HG03025 (cell line): ENCODE measurements around the gene RFFL.

ENCODE experiments used
- ATAC-seq: cut with Tn5 transposase; IDR thresholded peaks from one replicate; pipeline ENCODE4 v1.9.1; 2021; ENCODE audit warnings: mild to moderate bottlenecking, moderate library complexity; ENCODE audit not compliant: unreplicated experiment, low FRiP score

Gene RFFL

GRCh38 chr17:35082073-35082657 lies 18.7 kb upstream of the RFFL start:
- ATAC-seq = no peak

GRCh38 chr17:35081638-35082037 lies 18.1 kb upstream of the RFFL start:
- ATAC-seq = no peak

GRCh38 chr17:35080536-35080935 lies 17.0 kb upstream of the RFFL start:
- ATAC-seq = no peak

GRCh38 chr17:35079547-35080423 lies 16.3 kb upstream of the RFFL start:
- ATAC-seq = no peak

DNA sequence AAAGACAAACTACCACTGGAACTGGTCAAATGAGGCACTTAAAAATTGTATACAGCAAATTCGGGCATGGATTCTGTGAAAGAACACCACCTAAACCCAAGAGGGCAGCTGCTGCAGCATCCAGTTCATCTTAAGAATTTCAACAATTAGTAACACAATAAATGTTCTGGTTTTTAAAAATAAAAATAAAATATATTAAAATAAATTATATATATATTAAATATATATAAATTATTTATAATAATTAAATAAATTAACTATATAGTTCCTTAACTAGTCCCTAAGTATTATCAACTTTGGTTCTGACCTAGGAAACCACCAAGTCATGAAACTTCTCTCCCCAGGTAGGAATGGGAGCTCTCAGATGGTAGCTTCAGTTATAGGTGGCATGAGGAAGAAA lies 13.4 kb upstream of the RFFL start:
- no peak for ATAC-seq

DNA sequence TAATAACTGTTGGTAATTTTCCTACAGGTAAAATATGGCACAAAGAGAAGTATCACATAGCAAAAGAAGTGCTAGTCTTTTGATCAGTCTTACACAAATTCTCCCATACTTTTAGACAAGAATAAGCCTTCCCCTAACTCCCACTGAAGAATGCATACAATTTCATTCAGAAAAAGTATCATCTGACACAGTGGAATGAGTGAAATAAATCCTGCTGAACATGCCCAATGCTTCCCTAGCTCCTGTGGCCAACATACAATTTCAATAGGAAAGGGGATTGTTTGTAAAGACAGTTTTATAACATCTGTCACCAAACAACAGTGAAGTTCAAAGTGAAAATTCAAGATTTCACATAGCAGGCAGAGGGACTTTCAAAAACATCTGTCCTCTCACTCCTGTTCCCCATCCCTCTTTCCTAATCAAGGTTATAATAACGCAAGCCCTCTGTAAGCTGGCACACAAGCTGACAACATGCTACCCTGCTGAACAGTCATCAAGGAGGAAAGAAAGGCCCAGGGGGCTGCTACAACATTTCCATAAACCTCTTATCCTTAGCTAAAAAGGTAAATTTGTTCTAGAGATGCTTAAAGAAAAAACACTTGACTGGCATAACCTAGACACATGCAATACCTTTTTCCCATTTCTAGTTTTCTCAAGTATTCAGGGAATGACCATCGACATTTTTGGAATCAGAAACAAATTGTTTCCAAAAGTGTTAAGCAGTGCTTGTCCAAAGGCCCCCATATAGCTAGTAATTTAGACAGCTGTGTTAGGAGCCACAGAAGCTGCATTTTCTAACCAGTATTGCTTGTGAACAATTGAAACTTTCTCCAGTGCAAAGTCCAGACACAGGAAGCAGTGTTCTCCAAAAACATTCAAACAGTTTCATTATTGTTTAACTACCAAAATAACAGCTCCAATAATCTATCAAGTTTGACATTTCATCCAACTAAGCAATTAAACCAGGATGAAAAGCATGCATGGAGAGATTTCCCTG lies 11.5 kb upstream of the RFFL start:
- ATAC-seq = no peak

DNA sequence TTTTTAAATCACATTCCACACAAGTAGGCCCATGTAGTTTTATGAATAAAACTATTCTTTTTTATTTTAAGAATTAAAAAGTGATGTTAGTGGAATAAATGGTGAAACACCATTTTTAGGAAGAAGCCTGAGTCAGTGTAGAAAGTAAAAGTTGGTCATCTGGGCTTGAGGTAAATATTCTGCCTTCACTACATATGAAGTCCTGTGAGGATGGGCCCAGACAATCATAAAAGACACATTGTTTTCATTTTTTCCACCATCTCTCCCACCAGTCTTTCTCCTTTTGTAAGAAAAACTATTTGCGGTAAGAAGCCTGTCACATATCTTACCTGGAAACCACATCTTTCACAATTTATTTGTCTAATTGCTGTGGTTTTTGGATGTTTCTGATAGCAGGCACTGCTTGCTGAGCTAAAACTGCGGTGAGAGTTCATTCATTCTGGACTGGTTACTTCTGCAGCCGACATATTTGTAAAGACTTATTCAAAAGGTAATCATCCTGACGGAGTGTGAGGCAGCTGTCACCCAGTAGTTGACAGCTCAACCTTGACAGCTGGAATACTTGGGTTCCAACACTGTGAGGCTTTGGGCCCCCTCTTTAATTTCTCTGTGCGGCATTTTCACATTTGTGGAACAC lies 10.6 kb upstream of the RFFL start:
- no peak for ATAC-seq

DNA sequence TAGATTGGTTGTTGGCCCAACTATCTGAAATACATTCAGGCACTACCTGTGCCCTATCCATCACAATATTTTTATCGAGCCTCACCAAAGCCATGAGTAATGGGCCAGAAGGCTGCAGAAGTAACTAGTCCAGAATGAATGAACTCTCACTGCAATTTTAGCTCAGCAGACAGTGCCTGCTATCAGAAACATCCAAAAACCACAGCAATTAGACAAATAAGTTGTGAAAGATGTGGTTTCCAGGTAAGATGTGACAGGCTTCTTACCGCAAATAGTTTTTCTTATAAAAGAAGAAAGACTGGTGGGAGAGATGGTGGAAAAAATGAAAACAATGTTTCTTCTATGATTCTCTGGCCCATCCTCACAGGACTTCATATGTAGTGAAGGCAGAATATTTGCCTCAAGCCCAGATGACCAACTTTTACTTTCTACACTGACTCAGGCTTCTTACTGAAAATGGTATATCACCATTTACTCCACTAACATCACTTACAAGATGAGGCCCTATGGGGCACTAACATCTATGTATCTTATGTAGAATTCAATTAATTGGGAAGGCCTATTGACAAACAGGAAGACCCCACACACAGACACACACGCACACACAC lies 9.8 kb upstream of the RFFL start:
- no peak for ATAC-seq

DNA sequence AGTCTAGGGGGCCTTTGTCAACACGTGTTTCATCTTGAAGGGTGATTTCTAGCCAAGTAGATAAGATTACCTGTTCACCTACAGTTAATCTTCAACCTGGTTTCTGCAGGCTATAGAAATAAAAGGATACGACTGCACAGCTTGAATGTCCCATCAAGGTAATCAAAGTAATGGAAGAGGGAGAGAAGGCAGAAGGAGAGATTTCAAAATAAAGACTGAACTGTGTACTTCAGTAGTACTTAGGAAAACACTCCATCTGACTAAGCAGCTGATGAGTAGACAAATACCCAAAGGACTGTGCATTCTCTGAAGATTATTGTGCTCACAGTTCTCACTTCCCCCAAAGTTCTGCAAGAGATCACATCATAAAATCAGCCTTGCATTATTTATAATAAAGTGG lies 5.8 kb upstream of the RFFL start:
- no peak for ATAC-seq

DNA sequence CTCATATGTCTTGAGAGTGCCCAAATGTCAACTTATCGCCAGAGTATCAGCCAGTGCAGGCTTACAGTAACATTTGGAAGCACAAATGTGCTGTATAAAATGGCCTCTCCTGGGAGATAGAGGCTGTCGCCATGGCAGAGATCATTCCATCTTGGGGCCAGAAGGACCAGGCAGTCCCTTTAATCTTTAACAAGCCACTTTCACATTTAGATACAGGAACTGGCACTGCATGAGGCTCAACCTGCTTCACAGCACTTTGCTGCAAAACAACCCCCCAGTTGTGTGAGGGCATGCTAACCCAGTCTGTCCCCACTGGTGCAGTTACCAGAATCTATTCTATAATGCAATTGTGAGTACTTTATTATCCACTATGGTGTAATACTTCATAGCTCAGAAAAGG lies 4.7 kb upstream of the RFFL start:
- ATAC-seq = no peak

DNA sequence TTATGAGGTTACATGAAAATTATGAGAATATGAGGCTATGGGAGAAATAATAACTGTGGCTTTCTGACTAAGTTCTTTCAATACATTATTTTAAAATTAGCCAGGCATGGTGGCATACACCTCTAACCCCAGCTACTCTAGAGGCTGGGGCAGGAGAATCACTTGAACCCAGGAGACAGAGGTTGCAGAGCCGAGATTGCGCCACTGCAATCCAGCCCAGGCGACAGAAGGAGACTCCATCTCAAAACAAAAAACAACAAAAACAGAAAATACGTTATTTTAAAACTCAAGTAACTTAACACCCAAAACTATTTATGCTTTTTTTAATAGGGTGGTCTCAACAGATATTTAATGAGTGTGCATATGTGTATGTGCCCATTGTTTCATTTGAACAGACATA lies 2.4 kb upstream of the RFFL start:
- no peak for ATAC-seq

- ATAC-seq = no peak
Measured at GRCh38 chr17:35064516-35065215, 1.2 kb upstream of the RFFL start.

- no peak for ATAC-seq
Measured at GRCh38 chr17:35062308-35062707, 1.2 kb downstream of the RFFL start.

DNA sequence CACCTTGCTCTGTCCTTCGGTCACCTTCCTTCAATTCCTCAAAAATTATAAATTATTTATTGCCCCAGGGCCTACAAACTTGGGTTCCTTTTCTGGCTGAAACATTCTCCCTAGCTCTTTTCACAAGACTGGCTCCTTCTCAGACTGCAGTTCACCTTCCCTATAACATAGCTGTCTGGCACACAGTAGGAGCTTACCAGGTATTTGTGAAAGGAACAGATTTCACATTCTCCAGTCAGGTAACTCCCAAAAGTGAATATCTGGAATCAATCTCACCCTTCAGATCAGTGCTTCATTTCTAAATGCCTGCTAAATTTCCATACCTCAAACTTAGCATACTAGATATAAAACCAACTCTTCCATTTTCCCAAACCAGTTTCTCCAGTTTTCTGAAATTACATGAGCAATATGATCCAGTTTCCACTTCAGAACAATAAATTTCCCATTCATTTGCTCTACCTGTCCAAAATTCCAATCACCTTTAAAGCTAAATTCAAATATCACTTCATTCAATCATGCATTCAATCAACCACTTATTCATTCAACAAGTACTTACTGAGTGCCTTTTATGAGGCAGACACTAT lies 6.1 kb downstream of the RFFL start:
- no peak for ATAC-seq

- ATAC-seq = no peak
Measured at GRCh38 chr17:35056013-35056412, 7.5 kb downstream of the RFFL start.

DNA sequence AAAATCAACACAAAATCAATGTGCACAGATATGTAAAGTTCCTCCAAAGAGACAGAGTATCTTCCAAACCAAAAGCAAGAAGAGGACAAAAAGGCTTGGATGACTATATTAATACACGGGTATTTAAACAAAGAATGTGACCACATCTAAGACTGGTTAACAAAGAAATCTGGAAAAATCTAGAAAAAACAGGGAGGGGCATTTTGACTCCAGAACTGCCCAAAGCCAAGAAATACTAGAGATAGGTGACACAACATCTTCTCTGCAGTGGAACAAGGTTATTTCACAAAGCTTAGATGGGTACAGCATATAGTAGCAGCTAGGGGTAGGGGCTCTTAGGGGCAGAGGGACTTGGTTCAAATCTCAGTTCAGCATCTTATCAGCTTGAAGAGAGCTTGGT lies 10.3 kb downstream of the RFFL start:
- no peak for ATAC-seq

GRCh38 chr17:35052780-35053179 lies 10.7 kb downstream of the RFFL start:
- no peak for ATAC-seq

- no peak for ATAC-seq
Measured at GRCh38 chr17:35052241-35052610, 11.3 kb downstream of the RFFL start.

DNA sequence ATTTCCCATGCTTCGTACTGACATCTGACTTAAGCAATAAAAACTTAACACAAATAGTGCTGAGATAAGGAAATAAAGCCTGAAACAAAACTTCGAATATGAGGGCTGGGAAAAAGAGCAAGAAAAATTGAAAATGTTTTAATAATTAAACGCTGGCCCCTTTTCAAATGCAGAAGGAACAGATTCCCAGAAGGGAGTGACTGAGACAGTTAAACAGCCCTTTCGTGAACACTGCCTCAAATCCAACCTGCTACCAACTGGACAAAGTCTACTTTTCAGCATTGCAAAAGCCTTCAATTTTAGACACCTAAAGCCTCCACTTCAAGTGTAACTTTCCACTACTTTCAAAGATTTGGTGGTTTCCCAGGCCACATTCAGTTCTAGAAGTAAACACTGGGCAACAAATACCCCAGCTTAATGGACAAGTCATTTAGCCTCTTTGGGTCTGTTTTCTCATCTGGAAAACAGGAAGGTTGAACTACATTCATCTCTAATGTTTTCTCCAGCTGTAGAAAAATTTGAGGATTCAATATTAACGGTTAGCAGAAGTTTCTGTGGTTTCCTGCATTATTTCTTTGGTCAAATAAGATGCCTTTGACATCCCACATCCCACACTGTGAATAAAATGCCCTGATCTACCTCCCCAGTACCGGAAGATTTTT lies 11.8 kb downstream of the RFFL start:
- no peak for ATAC-seq
